ENCODE data around the gene ZNF362.

Gene ZNF362

GRCh38 chr1:33255347-33256220, 708 bp upstream of the ZNF362 start (continued):
- no peak for TF ChIP-seq PRDM2 (tag by site-specific recombination; IDR thresholded peaks at IDR 0.05; ENCODE audit: borderline replicate concordance)
- TF ChIP-seq ZNF132 (tag by site-specific recombination; IDR thresholded peaks at IDR 0.05; ENCODE audit: borderline replicate concordance) = no peak
- no peak for TF ChIP-seq PRDM1 (tag by site-specific recombination; IDR thresholded peaks at IDR 0.05)
- TF ChIP-seq ZNF350 (tag by site-specific recombination; IDR thresholded peaks at IDR 0.05) = no peak
- TF ChIP-seq ZNF426 (tag by site-specific recombination; IDR thresholded peaks at IDR 0.05) = no peak
- no peak for TF ChIP-seq KLF9 (tag by site-specific recombination; IDR thresholded peaks at IDR 0.05; ENCODE audit: low read depth)
- no peak; the same call in 1 of the 2 replicates for TF ChIP-seq YY1 (tag by site-specific recombination; IDR thresholded peaks at IDR 0.05)
- no peak for TF ChIP-seq SCRT1 (tag by site-specific recombination; IDR thresholded peaks at IDR 0.05; ENCODE audit: borderline replicate concordance)
- no peak for TF ChIP-seq ZNF2 (tag by site-specific recombination; IDR thresholded peaks at IDR 0.05)
- no peak for TF ChIP-seq ZNF776 (tag by site-specific recombination; IDR thresholded peaks at IDR 0.05; ENCODE audit: borderline replicate concordance)
- TF ChIP-seq ZNF24 (tag by site-specific recombination; IDR thresholded peaks at IDR 0.05) = no peak
- no peak for TF ChIP-seq KLF16 (tag by site-specific recombination; IDR thresholded peaks at IDR 0.05)
- TF ChIP-seq MEIS1 (CRISPR knock-in tag; IDR thresholded peaks at IDR 0.05; ENCODE audit: borderline replicate concordance) = no peak
- TF ChIP-seq ZNF214 (tag by site-specific recombination; IDR thresholded peaks at IDR 0.05; ENCODE audit: borderline replicate concordance) = no peak
- TF ChIP-seq ZNF830 (tag by site-specific recombination; IDR thresholded peaks at IDR 0.05; ENCODE audit: low read depth) = no peak
- TF ChIP-seq GLIS1 (tag by site-specific recombination; IDR thresholded peaks at IDR 0.05) = no peak
- no peak for TF ChIP-seq ZXDB (tag by site-specific recombination; IDR thresholded peaks at IDR 0.05)
- TF ChIP-seq ZSCAN5A (tag by site-specific recombination; IDR thresholded peaks at IDR 0.05) = no peak
- no peak for TF ChIP-seq ZFP37 (tag by site-specific recombination; IDR thresholded peaks at IDR 0.05)
- TF ChIP-seq ZNF548 (tag by site-specific recombination; IDR thresholded peaks at IDR 0.05) = no peak
- TF ChIP-seq WT1 (tag by site-specific recombination; IDR thresholded peaks at IDR 0.05) = 0 out of 2 replicates have a peak, but pooled peaks have one; percentile 27
- no peak for TF ChIP-seq ZNF639 (tag by site-specific recombination; IDR thresholded peaks at IDR 0.05)
- peak; percentile 47; the same call in 1 of the 2 replicates for TF ChIP-seq ZBTB7A (tag by site-specific recombination; IDR thresholded peaks at IDR 0.05; ENCODE audit: low read depth)
- no peak for TF ChIP-seq YY2 (tag by site-specific recombination; IDR thresholded peaks at IDR 0.05)
- TF ChIP-seq ZNF366 (tag by site-specific recombination; conservative IDR thresholded peaks at IDR 0.05) = no peak
- no peak for TF ChIP-seq ZNF707 (tag by site-specific recombination; IDR thresholded peaks at IDR 0.05)
- TF ChIP-seq ZNF585B (tag by site-specific recombination; IDR thresholded peaks at IDR 0.05) = no peak
- peak; percentile 40; the same call in 1 of the 2 replicates for TF ChIP-seq ZNF777 (tag by site-specific recombination; IDR thresholded peaks at IDR 0.05; ENCODE audit: borderline replicate concordance)
- TF ChIP-seq ZNF311 (tag by site-specific recombination; IDR thresholded peaks at IDR 0.05; ENCODE audit: borderline replicate concordance) = no peak
- TF ChIP-seq IKZF3 (tag by site-specific recombination; IDR thresholded peaks at IDR 0.05) = no peak
- no peak for TF ChIP-seq ZNF221 (tag by site-specific recombination; IDR thresholded peaks at IDR 0.05; ENCODE audit: borderline replicate concordance)
- TF ChIP-seq ZNF133 (tag by site-specific recombination; IDR thresholded peaks at IDR 0.05) = no peak
- no peak for TF ChIP-seq ZNF626 (tag by site-specific recombination; IDR thresholded peaks at IDR 0.05)

Measured in HEK293 (cell line).